Karpas-422 (cell line): Measurements from ENCODE around the gene MYBPC2. TPM values are rescaled to one million over a fixed set of nuclear protein-coding genes. Genes with fewer than 3 reads are reported as not detected.
A peak's percentile ranks its signal among the peaks of the same experiment; 100 is the strongest.

Experiments
- DNase-seq: peaks from one replicate; pipeline ENCODE4 v3.0.0-alpha.2; 2015
- H2AFZ ChIP-seq: fragments of 200-600 bp; sonication (generic); 2 replicates; pipeline ENCODE4 v1.6.1; 2014; ENCODE audit warnings: antibody characterized with exemption, low read length, mixed read lengths
- H3K27ac ChIP-seq: fragments of 200-600 bp; sonication (generic); 2 replicates; pipeline ENCODE4 v1.5.1; 2014; ENCODE audit warnings: mild to moderate bottlenecking, low read length, moderate library complexity
- H3K27me3 ChIP-seq: fragments of 200-600 bp; sonication (generic); 2 replicates; pipeline ENCODE4 v1.6.1; 2014; ENCODE audit warnings: low read length, mixed read lengths
- H3K36me3 ChIP-seq: fragments of 200-600 bp; sonication (generic); 2 replicates; pipeline ENCODE4 v1.6.1; 2014; ENCODE audit warnings: low read length, mixed read lengths; ENCODE audit not compliant: insufficient read depth
- H3K4me1 ChIP-seq: fragments of 200-600 bp; sonication (generic); 2 replicates; pipeline ENCODE4 v1.6.1; 2014; ENCODE audit warnings: mild to moderate bottlenecking, low read length, mixed read lengths
- H3K4me2 ChIP-seq: fragments of 200-600 bp; sonication (generic); 2 replicates; pipeline ENCODE4 v1.6.1; 2014; ENCODE audit warnings: low read length, low read depth, mild to moderate bottlenecking; ENCODE audit not compliant: poor library complexity, severe bottlenecking
- H3K4me3 ChIP-seq: fragments of 200-600 bp; sonication (generic); 2 replicates; pipeline ENCODE4 v1.5.1; 2014; ENCODE audit warnings: mild to moderate bottlenecking, antibody characterized with exemption, low read length, mixed read lengths
- H3K79me2 ChIP-seq: fragments of 200-600 bp; sonication (generic); 2 replicates; pipeline ENCODE4 v1.6.1; 2014; ENCODE audit warnings: mild to moderate bottlenecking, low read length, mixed read lengths
- H3K9ac ChIP-seq: fragments of 200-600 bp; sonication (generic); 2 replicates; pipeline ENCODE4 v1.6.0; 2014; ENCODE audit warnings: low read length
- H3K9me2 ChIP-seq: fragments of 200-600 bp; sonication (generic), shearing (Covaris generic); replicated peaks from 2 replicates; pipeline ENCODE4 v1.6.0; 2014; ENCODE audit warnings: mild to moderate bottlenecking, low read length, moderate library complexity; ENCODE audit not compliant: insufficient read depth
- H3K9me3 ChIP-seq: fragments of 300-700, 200-600 bp; sonication (generic); 2 replicates; pipeline ENCODE4 v1.6.1; 2014; ENCODE audit warnings: low read length, mixed read lengths
- H4K20me1 ChIP-seq: fragments of 200-600 bp; sonication (generic); 2 replicates; pipeline ENCODE4 v1.6.1; 2014; ENCODE audit warnings: mild to moderate bottlenecking, antibody characterized with exemption, low read length, low read depth; ENCODE audit not compliant: insufficient read depth
- total RNA-seq: library from RNA; depleted of rRNA; stranded (reverse); fragments of >200 nt; shearing (Covaris generic); gene quantifications from 2 replicates; pipeline ENCODE4 v1.2.3, GENCODE V29; 2014; ENCODE audit warnings: low replicate concordance

MYBPC2 gene
- total RNA-seq, 1 experiment from 2014 or later = 23.4 TPM

DNA sequence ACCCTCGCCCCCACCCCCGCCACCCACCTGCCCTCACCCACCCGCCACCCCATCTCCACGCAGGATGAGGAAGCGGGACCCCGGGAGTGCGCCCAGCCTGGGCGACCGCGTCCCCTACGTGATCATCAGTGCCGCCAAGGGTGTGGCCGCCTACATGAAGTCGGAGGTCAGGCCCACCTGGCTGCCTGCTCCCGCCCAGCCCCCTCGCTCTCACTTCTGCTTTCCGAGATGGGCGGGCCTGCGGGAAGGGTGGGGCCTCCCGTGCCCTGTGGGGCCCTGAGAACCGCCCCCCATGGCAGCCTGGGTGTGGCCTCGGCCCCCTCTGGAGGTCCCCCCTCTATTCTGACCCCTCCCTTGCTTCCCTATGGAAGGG lies 17.0 kb upstream of the MYBPC2 start:
- Histone ChIP-seq H3K4me3 (peak overlapping the region; percentile 64; the same call in 1 of the 2 replicates), H3K4me1 (peaks cover 58% of the 10 kb centered on the region), H3K27ac (peak overlapping the region; percentile 97), H3K9ac (peak overlapping the region; percentile 89), H3K79me2 (peaks cover 17% of the 10 kb centered on the region), H4K20me1 (peaks cover 6% of the 10 kb centered on the region; the same call in 1 of the 2 replicates), H2AFZ (no peak overlapping the region), H3K4me2 (peak overlapping the region; percentile 86), H3K36me3 (peaks cover 22% of the 10 kb centered on the region), H3K27me3 (no peaks in the 10 kb centered on the region), H3K9me2 (no peaks in the 10 kb centered on the region), H3K9me3 (no peaks in the 10 kb centered on the region)
- peak; percentile 99 for DNase-seq

DNA sequence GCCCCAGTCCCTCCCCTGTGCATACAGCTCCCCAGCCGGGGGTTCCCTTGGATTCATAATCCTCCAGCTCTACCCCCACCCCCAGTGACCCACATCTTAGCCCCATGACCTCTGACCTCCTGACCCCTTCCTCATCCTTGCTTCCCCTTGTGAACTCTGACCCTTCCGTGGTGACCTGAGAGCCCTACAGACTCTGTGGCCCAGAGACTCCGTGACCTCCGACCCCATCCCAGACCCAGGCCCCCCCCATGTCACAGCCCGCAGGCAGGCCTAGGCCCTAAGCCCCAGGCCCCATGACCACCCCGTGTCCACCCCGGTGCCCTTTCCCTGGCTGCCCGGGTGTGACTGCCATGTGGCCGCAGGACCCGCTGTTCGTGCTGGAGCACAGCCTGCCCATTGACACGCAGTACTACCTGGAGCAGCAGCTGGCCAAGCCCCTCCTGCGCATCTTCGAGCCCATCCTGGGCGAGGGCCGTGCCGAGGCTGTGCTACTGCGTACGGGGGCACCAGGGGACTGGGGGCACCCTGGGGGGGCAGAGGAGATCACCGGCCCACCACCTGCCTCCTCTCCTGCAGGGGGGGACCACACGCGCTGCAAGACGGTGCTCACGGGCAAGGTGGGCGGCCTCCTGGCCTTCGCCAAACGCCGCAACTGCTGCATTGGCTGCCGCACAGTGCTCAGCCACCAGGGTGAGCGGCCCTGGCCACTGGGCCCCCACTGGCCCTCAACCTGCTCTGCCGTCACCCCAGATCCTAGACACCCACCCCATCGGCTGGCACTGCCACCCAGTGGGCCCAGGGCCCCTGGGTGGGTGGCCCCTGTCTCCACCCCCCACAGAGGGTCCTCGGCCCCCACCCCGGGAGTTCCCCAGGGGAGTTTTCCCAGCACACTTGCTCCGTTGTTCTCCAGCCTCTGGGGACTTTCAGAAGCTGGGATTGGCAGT lies 16.4 kb upstream of the MYBPC2 start:
- peak overlapping the region; percentile 97 for H3K27ac ChIP-seq
- H3K36me3 ChIP-seq = peaks cover 23% of the 10 kb centered on the region
- H4K20me1 ChIP-seq = peaks cover 11% of the 10 kb centered on the region; the same call in 1 of the 2 replicates
- peaks cover 64% of the 10 kb centered on the region for H3K4me1 ChIP-seq
- peaks cover 22% of the 10 kb centered on the region for H3K79me2 ChIP-seq
- H3K9me2 ChIP-seq = no peaks in the 10 kb centered on the region
- peak overlapping the region; percentile 86 for H3K4me2 ChIP-seq
- no peaks in the 10 kb centered on the region for H3K9me3 ChIP-seq
- H3K27me3 ChIP-seq = no peaks in the 10 kb centered on the region
- peak overlapping the region; percentile 20; the same call in 1 of the 2 replicates for H3K4me3 ChIP-seq
- no peak overlapping the region for H2AFZ ChIP-seq
- peak overlapping the region; percentile 52 for H3K9ac ChIP-seq
- peak; percentile 70 for DNase-seq

GRCh38 chr19:50417111-50418081 lies 15.3 kb upstream of the MYBPC2 start:
- H3K9ac ChIP-seq = peak overlapping the region; percentile 94
- peak overlapping the region; percentile 97 for H3K27ac ChIP-seq
- H3K9me3 ChIP-seq = no peaks in the 10 kb centered on the region
- peaks cover 25% of the 10 kb centered on the region for H3K36me3 ChIP-seq
- no peaks in the 10 kb centered on the region for H3K9me2 ChIP-seq
- H4K20me1 ChIP-seq = peaks cover 18% of the 10 kb centered on the region; the same call in 1 of the 2 replicates
- peak overlapping the region; percentile 80 for H3K4me3 ChIP-seq
- H2AFZ ChIP-seq = no peak overlapping the region
- H3K4me1 ChIP-seq = peaks cover 74% of the 10 kb centered on the region
- DNase-seq = peak; percentile 76
- H3K4me2 ChIP-seq = peak overlapping the region; percentile 86
- no peaks in the 10 kb centered on the region for H3K27me3 ChIP-seq
- H3K79me2 ChIP-seq = peaks cover 28% of the 10 kb centered on the region

DNA sequence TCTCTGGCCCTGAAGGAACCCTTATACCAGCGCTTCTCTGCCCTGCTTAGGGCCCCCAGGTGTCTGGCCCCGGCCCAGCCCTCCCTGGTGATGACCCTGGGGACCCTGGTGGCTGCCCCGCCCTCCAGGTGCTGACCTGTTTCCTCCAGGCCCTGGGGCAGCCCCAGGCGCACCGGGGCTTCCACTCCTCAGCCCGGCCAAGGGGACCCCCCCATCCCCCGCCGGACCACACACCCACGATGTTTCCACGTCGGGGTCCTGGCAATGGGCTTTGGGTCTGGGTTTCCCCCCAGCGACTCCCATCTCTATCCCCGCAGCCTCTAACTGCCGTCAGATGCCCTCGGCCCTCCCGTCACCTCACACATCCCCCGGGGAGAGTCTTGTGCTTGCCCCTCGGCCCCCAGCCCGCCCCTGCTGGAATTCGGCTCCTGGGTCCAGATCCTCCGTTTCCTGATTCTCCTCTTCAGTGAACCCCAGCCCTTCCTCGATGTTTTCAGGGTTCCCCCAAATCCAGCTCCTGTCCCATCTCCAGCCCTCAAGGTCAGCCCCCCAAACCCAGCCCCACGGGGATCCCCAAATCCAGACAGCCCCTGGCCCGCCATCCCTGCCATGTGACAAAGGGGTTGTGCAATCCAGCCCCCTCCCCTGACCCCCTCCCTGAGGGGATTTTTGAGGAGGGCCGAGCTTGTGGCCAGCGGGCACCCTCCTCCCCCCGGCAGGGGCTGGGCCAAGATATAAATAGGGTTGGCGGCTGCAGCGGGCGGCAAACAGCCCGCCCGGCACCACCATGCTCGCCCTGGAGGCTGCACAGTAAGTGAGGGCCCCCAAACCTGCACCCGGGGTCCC lies 14.3 kb upstream of the MYBPC2 start, which contains the start of gene SPIB:
Gene SPIB (plus strand): TSS at position 763 of the 846 bp plus-strand sequence. CDS start 25 bp downstream, at position 788.
- H3K9me2 ChIP-seq = no peaks in the 10 kb centered on the region
- H3K27me3 ChIP-seq = no peaks in the 10 kb centered on the region
- DNase-seq = peak; percentile 88
- no peaks in the 10 kb centered on the region for H3K9me3 ChIP-seq
- peaks cover 21% of the 10 kb centered on the region; the same call in 1 of the 2 replicates for H4K20me1 ChIP-seq
- peak within 1 kb of the TSS; percentile 80 for H3K4me3 ChIP-seq
- H2AFZ ChIP-seq = no peak within 1 kb of the TSS
- peaks cover 28% of the 10 kb centered on the region for H3K36me3 ChIP-seq
- H3K27ac ChIP-seq = peak within 1 kb of the TSS; percentile 97
- H3K79me2 ChIP-seq = peaks cover 28% of the 10 kb centered on the region
- H3K4me2 ChIP-seq = peak within 1 kb of the TSS; percentile 86
- H3K4me1 ChIP-seq = peaks cover 84% of the 10 kb centered on the region
- H3K9ac ChIP-seq = peak within 1 kb of the TSS; percentile 94

- H3K9ac ChIP-seq = peak overlapping the region; percentile 94
- H3K79me2 ChIP-seq = peaks cover 28% of the 10 kb centered on the region
- H3K4me1 ChIP-seq = peaks cover 82% of the 10 kb centered on the region
- no peaks in the 10 kb centered on the region for H3K27me3 ChIP-seq
- H3K4me3 ChIP-seq = peak overlapping the region; percentile 80
- peaks cover 31% of the 10 kb centered on the region for H3K36me3 ChIP-seq
- peak overlapping the region; percentile 86 for H3K4me2 ChIP-seq
- no peaks in the 10 kb centered on the region for H3K9me2 ChIP-seq
- H3K27ac ChIP-seq = peak overlapping the region; percentile 97
- no peak overlapping the region for H2AFZ ChIP-seq
- H3K9me3 ChIP-seq = no peaks in the 10 kb centered on the region
- DNase-seq = peak; percentile 79
- peaks cover 28% of the 10 kb centered on the region; the same call in 1 of the 2 replicates for H4K20me1 ChIP-seq
These were observed 13.6 kb upstream of the MYBPC2 start for GRCh38 chr19:50419022-50419579.

DNA sequence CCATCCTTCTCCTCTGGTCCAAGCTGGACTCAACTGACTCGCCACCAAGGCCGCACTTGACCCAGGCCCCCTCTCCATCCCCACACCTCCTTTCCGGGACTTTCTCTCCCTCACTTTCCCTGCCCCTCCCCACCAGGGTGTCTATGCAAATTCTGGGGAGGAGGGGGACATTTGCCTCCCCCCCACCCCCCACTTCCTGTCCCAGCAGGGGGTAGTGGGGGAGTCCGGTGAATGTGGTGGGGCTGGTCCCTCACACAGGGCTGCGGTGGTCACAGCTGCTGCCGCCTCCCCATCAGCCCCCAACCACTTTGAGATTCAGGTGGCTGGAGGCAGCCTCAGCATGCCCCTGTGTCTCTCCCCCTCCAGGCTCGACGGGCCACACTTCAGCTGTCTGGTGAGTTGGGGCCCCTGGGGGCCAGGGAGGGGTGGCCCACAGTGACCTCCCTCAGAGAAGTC lies 13.1 kb upstream of the MYBPC2 start:
- no peak overlapping the region for H2AFZ ChIP-seq
- no peaks in the 10 kb centered on the region for H3K9me2 ChIP-seq
- H3K79me2 ChIP-seq = peaks cover 28% of the 10 kb centered on the region
- H3K4me3 ChIP-seq = peak overlapping the region; percentile 80
- H3K27me3 ChIP-seq = no peaks in the 10 kb centered on the region
- H3K27ac ChIP-seq = peak overlapping the region; percentile 97
- peak; percentile 91 for DNase-seq
- H3K4me2 ChIP-seq = peak overlapping the region; percentile 86
- peak overlapping the region; percentile 94 for H3K9ac ChIP-seq
- H4K20me1 ChIP-seq = peaks cover 30% of the 10 kb centered on the region; the same call in 1 of the 2 replicates
- peaks cover 34% of the 10 kb centered on the region for H3K36me3 ChIP-seq
- peaks cover 77% of the 10 kb centered on the region for H3K4me1 ChIP-seq
- H3K9me3 ChIP-seq = no peaks in the 10 kb centered on the region

DNA sequence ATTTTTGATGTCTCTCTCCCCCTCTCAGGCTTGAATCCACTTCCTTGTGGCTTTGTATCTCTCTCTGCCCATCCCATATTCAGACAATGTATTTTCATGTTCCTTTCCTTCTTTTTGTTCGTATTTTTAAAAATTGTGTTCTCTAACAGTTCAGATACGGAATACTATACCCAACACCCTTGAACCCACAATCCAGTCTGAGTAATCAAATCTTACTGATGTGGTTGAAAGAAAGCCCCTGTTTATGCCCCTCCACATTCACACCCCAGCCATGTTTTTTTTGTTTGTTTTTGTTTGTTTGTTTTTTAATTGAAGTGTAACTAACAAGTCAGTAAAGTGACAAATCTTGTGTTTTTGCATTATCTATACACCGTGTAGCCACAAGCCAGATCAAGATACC lies 12.6 kb upstream of the MYBPC2 start:
- Histone ChIP-seq H3K27me3 (no peaks in the 10 kb centered on the region), H3K27ac (peak overlapping the region; percentile 97), H3K4me1 (peaks cover 72% of the 10 kb centered on the region), H3K9ac (peak overlapping the region; percentile 94), H3K79me2 (peaks cover 28% of the 10 kb centered on the region), H3K9me2 (no peaks in the 10 kb centered on the region), H4K20me1 (peaks cover 30% of the 10 kb centered on the region; the same call in 1 of the 2 replicates), H3K4me2 (peak overlapping the region; percentile 86), H2AFZ (no peak overlapping the region), H3K9me3 (no peaks in the 10 kb centered on the region), H3K36me3 (peaks cover 34% of the 10 kb centered on the region), H3K4me3 (peak overlapping the region; percentile 80)
- no peak for DNase-seq
